ENCODE data around the gene MT1X. TPM values are rescaled to one million over a fixed set of nuclear protein-coding genes. Genes with fewer than 3 reads are reported as not detected.
A peak's percentile ranks its signal among the peaks of the same experiment; 100 is the strongest.

MT1X gene
- polyA plus RNA-seq, 1 experiment, result 19.5 TPM

GRCh38 chr16:56640076-56640475 lies 42.2 kb upstream of the MT1X start:
- Histone ChIP-seq H3K4me3 (ENCODE audit: low read depth, low read length) (no peak overlapping the region), H3K27me3 (ENCODE audit: control insufficient read depth, insufficient read depth, low read length) (peaks cover 86% of the 10 kb centered on the region), H3K27ac (ENCODE audit: low read depth, low read length) (no peak overlapping the region), H3K9me3 (ENCODE audit: control insufficient read depth, insufficient read depth, low read length) (no peaks in the 10 kb centered on the region; the same call in 1 of the 2 replicates)
- no peak for DNase-seq (ENCODE audit: low read depth, low spot score)
- ChIA-PET CTCF (no interaction called here), POLR2A (no interaction called here)
- TF ChIP-seq CTCF (IDR thresholded peaks at IDR 0.05; ENCODE audit: low read depth, low read length), result no peak

- no peak overlapping the region for H3K4me3 ChIP-seq (ENCODE audit: low read depth, low read length)
- no peak overlapping the region for H3K27ac ChIP-seq (ENCODE audit: low read depth, low read length)
- no peak for DNase-seq (ENCODE audit: low read depth, low spot score)
- TF ChIP-seq CTCF (IDR thresholded peaks at IDR 0.05; ENCODE audit: low read depth, low read length), result no peak
- peaks cover 87% of the 10 kb centered on the region for H3K27me3 ChIP-seq (ENCODE audit: control insufficient read depth, insufficient read depth, low read length)
- no peaks in the 10 kb centered on the region; the same call in 1 of the 2 replicates for H3K9me3 ChIP-seq (ENCODE audit: control insufficient read depth, insufficient read depth, low read length)
- ChIA-PET POLR2A (interaction anchor here (1.1 kb wide), 1 partner anchor 33 kb away, joined by 3 read pairs; the partner anchor contains the start of gene MT2A), CTCF (no interaction called here)
Observed at GRCh38 chr16:56641166-56641565, 41.1 kb upstream of the MT1X start.

GRCh38 chr16:56643080-56643778 lies 39.0 kb upstream of the MT1X start:
- H3K9me3 ChIP-seq (ENCODE audit: control insufficient read depth, insufficient read depth, low read length), result no peaks in the 10 kb centered on the region; the same call in 1 of the 2 replicates
- DNase-seq (ENCODE audit: low read depth, low spot score), result no peak
- H3K4me3 ChIP-seq (ENCODE audit: low read depth, low read length), result peak overlapping the region; percentile 22; the same call in 1 of the 2 replicates
- CTCF ChIA-PET, result interaction anchor here (1.3 kb wide), 1 partner anchor 59 kb away, joined by 3 read pairs; no protein-coding TSS in a partner anchor
- POLR2A ChIA-PET, result interaction anchor here (1.0 kb wide), 1 partner anchor 18 kb away, joined by 3 read pairs; the partner anchor contains the start of gene MT1E
- H3K27me3 ChIP-seq (ENCODE audit: control insufficient read depth, insufficient read depth, low read length), result peaks cover 91% of the 10 kb centered on the region
- no peak overlapping the region for H3K27ac ChIP-seq (ENCODE audit: low read depth, low read length)
- peak; percentile 31; the same call in 1 of the 2 replicates for TF ChIP-seq CTCF (IDR thresholded peaks at IDR 0.05; ENCODE audit: low read depth, low read length)

- H3K27me3 ChIP-seq (ENCODE audit: control insufficient read depth, insufficient read depth, low read length), result peaks cover 91% of the 10 kb centered on the region
Observed at GRCh38 chr16:56643833-56644232, 38.4 kb upstream of the MT1X start.

More at GRCh38 chr16:56643833-56644232, 38.4 kb upstream of the MT1X start:
- no peak overlapping the region for H3K4me3 ChIP-seq (ENCODE audit: low read depth, low read length)
- no peaks in the 10 kb centered on the region; the same call in 1 of the 2 replicates for H3K9me3 ChIP-seq (ENCODE audit: control insufficient read depth, insufficient read depth, low read length)
- DNase-seq (ENCODE audit: low read depth, low spot score), result no peak
- H3K27ac ChIP-seq (ENCODE audit: low read depth, low read length), result no peak overlapping the region
- POLR2A ChIA-PET, result interaction anchor here (1.0 kb wide), 1 partner anchor 18 kb away, joined by 3 read pairs; the partner anchor contains the start of gene MT1E
- CTCF ChIA-PET, result interaction anchor here (1.3 kb wide), 1 partner anchor 58 kb away, joined by 3 read pairs; no protein-coding TSS in a partner anchor
- TF ChIP-seq CTCF (IDR thresholded peaks at IDR 0.05; ENCODE audit: low read depth, low read length), result no peak

All from AG04450 (cell line).